ENCODE measurements around the gene DEFB123.
"Not testable (repeated sequence)": the region's sequence is repeated elsewhere in the genome, so short reads cannot be mapped to it uniquely, and the experiment has no call there.

Gene DEFB123

GRCh38 chr20:31440012-31440659 lies at the start of gene DEFB123:
TSS of gene DEFB123 (plus strand) at chr20:31440632. CDS start at chr20:31440699, 67 bp downstream.
- Histone ChIP-seq H3K27me3 (ENCODE audit: control insufficient read depth, insufficient read depth, low read length) (no peaks in the 10 kb centered on the region), H3K27ac (ENCODE audit: low read length) (no peak within 1 kb of the TSS), H3K36me3 (ENCODE audit: control insufficient read depth, insufficient read depth, low read length) (no peaks in the 10 kb centered on the region), H3K9me3 (ENCODE audit: control insufficient read depth, insufficient read depth, low read length) (peaks cover 15% of the 10 kb centered on the region), H3K4me3 (ENCODE audit: low read length) (no peak within 1 kb of the TSS), H3K4me1 (ENCODE audit: control insufficient read depth, insufficient read depth, low read length) (no peaks in the 10 kb centered on the region)
- no CpG with 5 or more reads among the region's 16 CpGs for WGBS (ENCODE audit: insufficient coverage, insufficient read length)
- no peak for DNase-seq (ENCODE audit: low read depth, low spot score)

DNA sequence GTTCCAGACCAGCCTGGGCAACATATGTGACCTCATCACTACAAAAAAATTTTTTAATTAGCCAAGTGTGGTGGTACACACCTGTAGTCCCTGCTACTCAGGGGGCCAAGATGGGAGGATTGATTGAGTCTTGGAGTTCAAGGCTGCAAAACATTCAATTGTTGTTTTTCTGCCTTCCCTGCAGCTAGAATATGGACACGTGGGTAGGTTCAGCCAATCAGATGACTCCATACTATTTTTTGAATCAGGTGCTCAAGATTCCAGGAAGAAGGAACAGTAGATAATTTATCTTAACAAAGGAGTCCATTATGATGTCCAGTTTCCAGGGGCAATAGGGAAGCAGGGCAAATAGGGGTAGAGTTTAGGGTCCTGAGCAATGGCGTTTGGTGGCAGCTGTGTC lies 47.6 kb upstream of the DEFB123 start:
- H3K4me3 ChIP-seq (ENCODE audit: low read length): no peak overlapping the region
- no peak for DNase-seq (ENCODE audit: low read depth, low spot score)
- H3K27ac ChIP-seq (ENCODE audit: low read length): no peak overlapping the region
- no CpG with 5 or more reads among the region's 2 CpGs for WGBS (ENCODE audit: insufficient coverage, insufficient read length)
- no peaks in the 10 kb centered on the region for H3K36me3 ChIP-seq (ENCODE audit: control insufficient read depth, insufficient read depth, low read length)
- peaks cover 18% of the 10 kb centered on the region for H3K9me3 ChIP-seq (ENCODE audit: control insufficient read depth, insufficient read depth, low read length)
- no peaks in the 10 kb centered on the region for H3K4me1 ChIP-seq (ENCODE audit: control insufficient read depth, insufficient read depth, low read length)
- no peaks in the 10 kb centered on the region for H3K27me3 ChIP-seq (ENCODE audit: control insufficient read depth, insufficient read depth, low read length)

GRCh38 chr20:31394900-31395299 lies 45.5 kb upstream of the DEFB123 start:
- WGBS (ENCODE audit: insufficient coverage, insufficient read length): 100% methylated on average over 1 of the region's 3 CpGs
- DNase-seq (ENCODE audit: low read depth, low spot score): no peak
- peaks cover 13% of the 10 kb centered on the region for H3K9me3 ChIP-seq (ENCODE audit: control insufficient read depth, insufficient read depth, low read length)

DNA sequence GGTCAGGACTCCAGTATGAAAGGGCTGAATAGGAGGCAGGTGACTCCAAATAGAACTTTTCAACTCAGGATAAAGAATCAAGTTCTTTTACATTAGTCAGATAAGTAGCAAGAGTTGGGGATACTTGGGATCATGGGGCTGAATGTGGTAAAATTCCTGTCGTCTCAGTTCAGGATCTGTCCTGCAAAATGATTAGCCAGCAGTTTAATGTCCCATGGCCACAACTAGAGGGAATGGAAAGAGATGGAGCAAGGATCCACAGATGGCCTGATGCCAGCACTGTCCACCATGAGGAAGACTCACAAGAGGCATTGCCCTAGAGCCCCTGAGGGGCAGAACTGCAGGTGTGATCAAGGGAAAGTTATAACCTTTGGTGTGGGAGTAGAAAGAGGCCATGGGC lies 36.5 kb upstream of the DEFB123 start:
- WGBS (ENCODE audit: insufficient coverage, insufficient read length): no CpG with 5 or more reads among the region's 1 CpG
- no peak overlapping the region for H3K27ac ChIP-seq (ENCODE audit: low read length)
- no peaks in the 10 kb centered on the region for H3K36me3 ChIP-seq (ENCODE audit: control insufficient read depth, insufficient read depth, low read length)
- no peaks in the 10 kb centered on the region for H3K27me3 ChIP-seq (ENCODE audit: control insufficient read depth, insufficient read depth, low read length)
- no peak overlapping the region for H3K4me3 ChIP-seq (ENCODE audit: low read length)
- no peaks in the 10 kb centered on the region for H3K4me1 ChIP-seq (ENCODE audit: control insufficient read depth, insufficient read depth, low read length)
- DNase-seq (ENCODE audit: low read depth, low spot score): no peak
- peaks cover 15% of the 10 kb centered on the region for H3K9me3 ChIP-seq (ENCODE audit: control insufficient read depth, insufficient read depth, low read length)

More at GRCh38 chr20:31394900-31395299, 45.5 kb upstream of the DEFB123 start:
- no peaks in the 10 kb centered on the region for H3K4me1 ChIP-seq (ENCODE audit: control insufficient read depth, insufficient read depth, low read length)
- no peak overlapping the region for H3K4me3 ChIP-seq (ENCODE audit: low read length)
- no peaks in the 10 kb centered on the region for H3K27me3 ChIP-seq (ENCODE audit: control insufficient read depth, insufficient read depth, low read length)
- H3K27ac ChIP-seq (ENCODE audit: low read length): no peak overlapping the region
- no peaks in the 10 kb centered on the region for H3K36me3 ChIP-seq (ENCODE audit: control insufficient read depth, insufficient read depth, low read length)

DNA sequence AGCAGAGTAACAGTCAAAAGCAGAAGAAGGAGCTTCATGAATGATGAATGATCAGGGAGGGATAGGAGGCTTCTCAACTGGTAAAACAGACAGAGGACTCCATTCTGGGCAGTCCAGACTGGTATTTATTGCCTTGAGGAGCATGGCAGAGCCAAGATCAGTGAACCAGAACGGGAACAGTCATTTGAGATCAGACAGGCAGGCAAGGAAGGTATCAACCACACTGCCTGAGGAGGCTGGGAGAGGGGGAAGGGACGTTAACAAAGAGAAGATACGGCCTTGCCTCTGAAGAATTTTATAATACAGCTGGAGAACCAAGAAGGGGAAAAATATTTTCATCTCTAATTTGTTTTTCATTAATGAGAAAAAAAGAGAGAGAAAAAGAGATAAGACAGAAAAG lies 34.3 kb upstream of the DEFB123 start, which contains the start of gene DEFB121:
Gene DEFB121 (minus strand): TSS at position 101 of the 400 bp plus-strand sequence. CDS start 63 bp downstream, at position 38.
- no peak within 1 kb of the TSS for H3K4me3 ChIP-seq (ENCODE audit: low read length)
- DNase-seq (ENCODE audit: low read depth, low spot score): no peak
- no peak within 1 kb of the TSS for H3K27ac ChIP-seq (ENCODE audit: low read length)
- H3K9me3 ChIP-seq (ENCODE audit: control insufficient read depth, insufficient read depth, low read length): peaks cover 13% of the 10 kb centered on the region
- no CpG with 5 or more reads among the region's 3 CpGs for WGBS (ENCODE audit: insufficient coverage, insufficient read length)
- no peaks in the 10 kb centered on the region for H3K4me1 ChIP-seq (ENCODE audit: control insufficient read depth, insufficient read depth, low read length)
- H3K27me3 ChIP-seq (ENCODE audit: control insufficient read depth, insufficient read depth, low read length): no peaks in the 10 kb centered on the region
- no peaks in the 10 kb centered on the region for H3K36me3 ChIP-seq (ENCODE audit: control insufficient read depth, insufficient read depth, low read length)

DNA sequence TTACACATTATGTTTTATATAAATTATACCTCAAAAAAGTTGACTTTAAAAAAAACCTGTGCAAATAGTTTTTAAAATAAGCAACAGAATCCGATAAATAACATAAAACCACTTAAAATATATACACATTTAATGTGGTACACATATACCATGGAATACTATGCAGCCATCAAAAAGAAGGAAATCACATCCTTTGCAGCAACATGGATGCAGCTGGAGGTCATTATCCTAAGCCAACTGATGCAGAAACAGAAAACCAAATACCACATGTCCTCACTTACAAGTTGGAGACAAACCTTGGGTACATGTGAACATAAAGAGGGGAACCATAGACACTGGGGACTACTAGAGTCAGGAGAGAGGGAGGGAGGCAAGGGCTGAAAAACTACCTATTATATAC lies 30.4 kb upstream of the DEFB123 start:
- Histone ChIP-seq H3K4me3 (ENCODE audit: low read length) (no peak overlapping the region), H3K9me3 (ENCODE audit: control insufficient read depth, insufficient read depth, low read length) (peaks cover 10% of the 10 kb centered on the region), H3K27ac (ENCODE audit: low read length) (no peak overlapping the region), H3K27me3 (ENCODE audit: control insufficient read depth, insufficient read depth, low read length) (no peaks in the 10 kb centered on the region), H3K36me3 (ENCODE audit: control insufficient read depth, insufficient read depth, low read length) (no peaks in the 10 kb centered on the region), H3K4me1 (ENCODE audit: control insufficient read depth, insufficient read depth, low read length) (no peaks in the 10 kb centered on the region)
- DNase-seq (ENCODE audit: low read depth, low spot score): no peak
- no CpG with 5 or more reads among the region's 1 CpG for WGBS (ENCODE audit: insufficient coverage, insufficient read length)

DNA sequence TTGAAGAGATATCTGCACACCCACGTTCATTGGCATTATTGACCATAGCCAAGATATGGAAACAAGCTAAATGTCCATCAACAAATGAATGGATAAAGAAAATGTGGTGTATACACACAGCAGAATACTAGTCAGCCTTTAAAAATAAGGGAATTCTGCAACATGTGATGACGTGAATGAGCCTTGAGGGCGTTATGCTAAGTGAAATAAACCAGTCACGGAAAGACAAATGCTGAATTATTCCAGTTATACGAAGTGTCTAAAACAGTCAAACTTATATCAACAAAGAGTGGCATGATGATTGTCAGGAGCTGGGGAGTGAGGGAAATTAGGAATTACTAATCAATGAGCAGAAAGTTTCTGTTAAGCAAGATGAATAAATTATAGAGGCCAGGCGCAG lies 26.1 kb upstream of the DEFB123 start:
- Histone ChIP-seq H3K27ac (ENCODE audit: low read length) (no peak overlapping the region), H3K4me1 (ENCODE audit: control insufficient read depth, insufficient read depth, low read length) (no peaks in the 10 kb centered on the region), H3K36me3 (ENCODE audit: control insufficient read depth, insufficient read depth, low read length) (no peaks in the 10 kb centered on the region), H3K4me3 (ENCODE audit: low read length) (no peak overlapping the region), H3K27me3 (ENCODE audit: control insufficient read depth, insufficient read depth, low read length) (no peaks in the 10 kb centered on the region), H3K9me3 (ENCODE audit: control insufficient read depth, insufficient read depth, low read length) (peaks cover 6% of the 10 kb centered on the region)
- WGBS (ENCODE audit: insufficient coverage, insufficient read length): no CpG with 5 or more reads among the region's 6 CpGs
- DNase-seq (ENCODE audit: low read depth, low spot score): no peak

DNA sequence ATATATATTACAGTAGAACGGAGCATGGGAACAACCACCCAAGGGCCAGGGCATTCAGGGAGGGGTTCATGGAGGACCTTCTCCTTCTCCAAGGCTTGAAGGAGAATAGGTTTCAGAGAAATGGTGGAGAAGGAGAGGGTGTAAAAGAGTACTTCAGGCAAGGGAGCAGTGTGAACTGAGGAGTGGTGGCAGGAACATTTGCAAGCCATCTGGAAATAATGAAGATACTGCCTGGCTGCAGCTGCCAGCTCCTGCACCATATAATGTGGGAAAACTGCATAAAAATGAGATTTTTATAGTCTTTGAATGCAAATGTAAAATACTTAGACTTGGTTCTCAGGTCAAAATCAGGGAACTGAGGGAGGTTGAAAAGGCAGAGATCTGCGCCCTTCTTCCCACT lies 24.8 kb upstream of the DEFB123 start:
- Histone ChIP-seq H3K36me3 (ENCODE audit: control insufficient read depth, insufficient read depth, low read length) (no peaks in the 10 kb centered on the region), H3K9me3 (ENCODE audit: control insufficient read depth, insufficient read depth, low read length) (peaks cover 6% of the 10 kb centered on the region), H3K4me3 (ENCODE audit: low read length) (no peak overlapping the region), H3K27ac (ENCODE audit: low read length) (no peak overlapping the region), H3K27me3 (ENCODE audit: control insufficient read depth, insufficient read depth, low read length) (no peaks in the 10 kb centered on the region), H3K4me1 (ENCODE audit: control insufficient read depth, insufficient read depth, low read length) (no peaks in the 10 kb centered on the region)
- no peak for DNase-seq (ENCODE audit: low read depth, low spot score)
- no CpG with 5 or more reads among the region's 2 CpGs for WGBS (ENCODE audit: insufficient coverage, insufficient read length)

- no peak for DNase-seq (ENCODE audit: low read depth, low spot score)
- no peaks in the 10 kb centered on the region for H3K27me3 ChIP-seq (ENCODE audit: control insufficient read depth, insufficient read depth, low read length)
- no peaks in the 10 kb centered on the region for H3K36me3 ChIP-seq (ENCODE audit: control insufficient read depth, insufficient read depth, low read length)
- H3K4me1 ChIP-seq (ENCODE audit: control insufficient read depth, insufficient read depth, low read length): no peaks in the 10 kb centered on the region
- peaks cover 7% of the 10 kb centered on the region for H3K9me3 ChIP-seq (ENCODE audit: control insufficient read depth, insufficient read depth, low read length)
- H3K27ac ChIP-seq (ENCODE audit: low read length): no peak overlapping the region
- no CpG with 5 or more reads among the region's 7 CpGs for WGBS (ENCODE audit: insufficient coverage, insufficient read length)
- no peak overlapping the region for H3K4me3 ChIP-seq (ENCODE audit: low read length)
These were observed 22.1 kb upstream of the DEFB123 start for GRCh38 chr20:31418307-31418706.

- H3K9me3 ChIP-seq (ENCODE audit: control insufficient read depth, insufficient read depth, low read length): peaks cover 6% of the 10 kb centered on the region; the same call in 1 of the 2 replicates
- H3K27ac ChIP-seq (ENCODE audit: low read length): no peak overlapping the region
- H3K4me3 ChIP-seq (ENCODE audit: low read length): no peak overlapping the region
- H3K36me3 ChIP-seq (ENCODE audit: control insufficient read depth, insufficient read depth, low read length): no peaks in the 10 kb centered on the region
- H3K4me1 ChIP-seq (ENCODE audit: control insufficient read depth, insufficient read depth, low read length): no peaks in the 10 kb centered on the region
- no peak for DNase-seq (ENCODE audit: low read depth, low spot score)
- H3K27me3 ChIP-seq (ENCODE audit: control insufficient read depth, insufficient read depth, low read length): no peaks in the 10 kb centered on the region
These were observed 14.6 kb upstream of the DEFB123 start for GRCh38 chr20:31425797-31426196.

DNA sequence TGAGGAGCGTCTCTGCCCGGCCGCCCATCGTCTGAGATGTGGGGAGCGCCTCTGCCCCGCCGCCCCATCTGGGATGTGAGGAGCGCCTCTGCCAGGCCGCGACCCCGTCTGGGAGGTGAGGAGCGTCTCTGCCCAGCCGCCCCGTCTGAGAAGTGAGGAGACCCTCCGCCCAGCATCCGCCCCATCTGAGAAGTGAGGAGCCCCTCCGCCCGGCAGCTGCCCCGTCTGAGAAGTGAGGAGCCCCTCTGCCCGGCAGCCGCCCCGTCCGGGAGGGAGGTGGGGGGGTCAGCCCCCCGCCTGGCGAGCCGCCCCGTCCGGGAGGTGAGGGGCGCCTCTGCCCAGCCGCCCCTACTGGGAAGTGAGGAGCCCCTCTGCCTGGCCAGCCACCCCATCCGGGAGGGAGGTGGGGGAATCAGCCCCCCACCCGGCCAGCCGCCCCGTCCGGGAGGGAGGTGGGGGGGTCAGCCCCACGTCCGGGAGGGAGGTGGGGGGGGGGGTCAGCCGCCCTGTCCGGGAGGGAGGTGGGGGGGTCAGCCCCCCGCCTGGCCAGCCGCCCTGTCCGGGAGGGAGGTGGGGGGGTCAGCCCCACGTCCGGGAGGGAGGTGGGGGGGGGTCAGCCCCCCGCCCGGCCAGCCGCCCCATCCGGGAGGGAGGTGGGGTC lies 13.4 kb upstream of the DEFB123 start:
- H3K4me3 ChIP-seq (ENCODE audit: low read length); H3K27ac ChIP-seq (ENCODE audit: low read length); H3K4me1 ChIP-seq (ENCODE audit: control insufficient read depth, insufficient read depth, low read length); H3K9me3 ChIP-seq (ENCODE audit: control insufficient read depth, insufficient read depth, low read length); H3K27me3 ChIP-seq (ENCODE audit: control insufficient read depth, insufficient read depth, low read length); H3K36me3 ChIP-seq (ENCODE audit: control insufficient read depth, insufficient read depth, low read length); DNase-seq (ENCODE audit: low read depth, low spot score): not testable (repeated sequence)
- no CpG with 5 or more reads among the region's 48 CpGs for WGBS (ENCODE audit: insufficient coverage, insufficient read length)
